Measurements from ENCODE around the gene LAPTM5.

GRCh38 chr1:30728832-30729638, 28.5 kb downstream of the LAPTM5 start:
- TF ChIP-seq CTCF (IDR thresholded peaks at IDR 0.05; ENCODE audit: control extremely low read depth in 1 of 3, insufficient read depth in 1 of 3, low read depth in 1 of 3, low read length in 3 of 3) (no peak), MAX (IDR thresholded peaks at IDR 0.05) (no peak), EP300 (IDR thresholded peaks at IDR 0.05; ENCODE audit: borderline replicate concordance in 1 of 2, low read depth in 2 of 2, low read length in 2 of 2) (no peak), POLR2A (IDR thresholded peaks at IDR 0.05; ENCODE audit: control extremely low read depth in 1 of 2, low read depth in 2 of 2, low read length in 2 of 2) (no peak), POLR2AphosphoS5 (IDR thresholded peaks at IDR 0.05; ENCODE audit: low read depth, low read length) (no peak), RFX5 (IDR thresholded peaks at IDR 0.05; ENCODE audit: borderline replicate concordance, low read depth, low read length) (no peak), BACH1 (IDR thresholded peaks at IDR 0.05; ENCODE audit: low read length) (no peak), TAF1 (IDR thresholded peaks at IDR 0.05; ENCODE audit: low read depth, low read length) (no peak), SP2 (IDR thresholded peaks at IDR 0.05; ENCODE audit: low read length) (no peak)
